Stimulated activated CD8-positive, alpha-beta memory T cell treated with anti-CD3 and anti-CD28 coated beads, Interleukin-12 subunit alpha, Interleukin-12 subunit beta, amount 100 ng/mL, for 4 hours (primary cell): ENCODE measurements around the gene FAM210A.

ENCODE experiments used
- DNase-seq: peaks from one replicate; pipeline ENCODE4 v3.0.0-alpha.2; 2020; ENCODE audit warnings: low read depth

The FAM210A gene

GRCh38 chr18:13620818-13621445, 105.4 kb downstream of the FAM210A start:
- no peak for DNase-seq

- no peak for DNase-seq
Observed at GRCh38 chr18:13620206-13620672, 106.1 kb downstream of the FAM210A start.

GRCh38 chr18:13619505-13620205, 106.7 kb downstream of the FAM210A start:
- DNase-seq: no peak

- no peak for DNase-seq
Observed at GRCh38 chr18:13618760-13619438, 107.5 kb downstream of the FAM210A start.

GRCh38 chr18:13617826-13618515, 108.4 kb downstream of the FAM210A start:
- no peak for DNase-seq

- DNase-seq: no peak
Observed at GRCh38 chr18:13616525-13617035, 109.8 kb downstream of the FAM210A start.

GRCh38 chr18:13616041-13616440, 110.3 kb downstream of the FAM210A start:
- DNase-seq: no peak

- DNase-seq: no peak
Observed at GRCh38 chr18:13615432-13615861, 110.9 kb downstream of the FAM210A start.

GRCh38 chr18:13614641-13615288, 111.6 kb downstream of the FAM210A start:
- DNase-seq: peak; percentile 26

- DNase-seq: no peak
Observed at GRCh38 chr18:13613591-13614501, 112.5 kb downstream of the FAM210A start.
